ENCODE measurements around the gene RALY. TPM values are rescaled to one million over a fixed set of nuclear protein-coding genes. Genes with fewer than 3 reads are reported as not detected.
"Not testable (repeated sequence)": the region's sequence is repeated elsewhere in the genome, so short reads cannot be mapped to it uniquely, and the experiment has no call there.

The RALY gene
- total RNA-seq, 1 donor from 2014 or later = 123 TPM

DNA sequence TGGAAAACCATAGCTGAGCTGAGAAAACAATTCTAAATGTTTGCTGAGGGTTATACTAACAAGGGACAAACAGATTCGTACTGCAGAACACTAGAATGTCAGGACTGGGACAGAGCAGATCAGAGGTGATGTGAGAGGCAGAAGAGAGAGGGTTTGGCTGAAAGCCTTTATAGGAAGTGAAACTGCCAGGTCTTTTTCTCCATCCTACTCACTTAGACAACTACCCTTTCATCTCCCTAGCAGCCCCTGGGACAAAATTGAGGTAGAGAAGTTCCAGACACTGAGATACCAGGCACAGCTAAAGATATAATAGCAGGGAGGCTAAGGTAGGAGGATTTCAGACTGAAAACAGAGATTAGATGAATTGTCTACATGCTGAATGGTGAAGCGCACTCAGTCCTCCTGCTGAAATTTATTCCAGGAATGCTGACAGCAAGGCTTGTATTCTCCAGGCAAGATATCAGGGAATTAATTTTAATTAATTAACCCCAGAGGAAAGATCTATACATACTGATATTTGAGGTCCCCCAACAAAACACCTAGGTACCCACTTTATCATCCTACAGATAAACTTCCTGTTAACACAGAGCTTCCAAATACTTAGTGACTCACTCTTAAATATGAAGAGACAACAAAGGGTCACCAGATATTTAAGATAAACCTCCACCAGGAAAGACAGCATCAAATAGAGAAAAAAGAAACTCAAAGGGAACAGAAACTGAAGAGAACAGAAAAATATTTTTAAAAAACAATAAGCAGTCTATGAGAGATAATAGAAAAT is 130.9 kb downstream of the RALY start:
- Histone ChIP-seq H3K36me3 (no peaks in the 10 kb centered on the region), H3K4me3 (no peak overlapping the region), H3K27me3 (no peaks in the 10 kb centered on the region), H3K9me3 (no peaks in the 10 kb centered on the region), H3K4me1 (peaks cover 5% of the 10 kb centered on the region), H3K27ac (no peak overlapping the region)
- intact Hi-C loops (cut with DNase I) = loop anchor here (5.0 kb wide), 1 partner anchor 262 kb away; no protein-coding TSS in a partner anchor
- DNase-seq (ENCODE audit: extremely low spot score in 2 of 2) = no peak
- TF ChIP-seq POLR2A (IDR thresholded peaks at IDR 0.05) (no peak), POLR2AphosphoS5 (IDR thresholded peaks at IDR 0.05; ENCODE audit: insufficient read depth in 1 of 2, low read depth in 1 of 2) (no peak)
- TF ChIP-seq, protein P1, sequence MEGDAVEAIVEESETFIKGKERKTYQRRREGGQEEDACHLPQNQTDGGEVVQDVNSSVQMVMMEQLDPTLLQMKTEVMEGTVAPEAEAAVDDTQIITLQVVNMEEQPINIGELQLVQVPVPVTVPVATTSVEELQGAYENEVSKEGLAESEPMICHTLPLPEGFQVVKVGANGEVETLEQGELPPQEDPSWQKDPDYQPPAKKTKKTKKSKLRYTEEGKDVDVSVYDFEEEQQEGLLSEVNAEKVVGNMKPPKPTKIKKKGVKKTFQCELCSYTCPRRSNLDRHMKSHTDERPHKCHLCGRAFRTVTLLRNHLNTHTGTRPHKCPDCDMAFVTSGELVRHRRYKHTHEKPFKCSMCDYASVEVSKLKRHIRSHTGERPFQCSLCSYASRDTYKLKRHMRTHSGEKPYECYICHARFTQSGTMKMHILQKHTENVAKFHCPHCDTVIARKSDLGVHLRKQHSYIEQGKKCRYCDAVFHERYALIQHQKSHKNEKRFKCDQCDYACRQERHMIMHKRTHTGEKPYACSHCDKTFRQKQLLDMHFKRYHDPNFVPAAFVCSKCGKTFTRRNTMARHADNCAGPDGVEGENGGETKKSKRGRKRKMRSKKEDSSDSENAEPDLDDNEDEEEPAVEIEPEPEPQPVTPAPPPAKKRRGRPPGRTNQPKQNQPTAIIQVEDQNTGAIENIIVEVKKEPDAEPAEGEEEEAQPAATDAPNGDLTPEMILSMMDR (IDR thresholded peaks at IDR 0.05) = no peak

DNA sequence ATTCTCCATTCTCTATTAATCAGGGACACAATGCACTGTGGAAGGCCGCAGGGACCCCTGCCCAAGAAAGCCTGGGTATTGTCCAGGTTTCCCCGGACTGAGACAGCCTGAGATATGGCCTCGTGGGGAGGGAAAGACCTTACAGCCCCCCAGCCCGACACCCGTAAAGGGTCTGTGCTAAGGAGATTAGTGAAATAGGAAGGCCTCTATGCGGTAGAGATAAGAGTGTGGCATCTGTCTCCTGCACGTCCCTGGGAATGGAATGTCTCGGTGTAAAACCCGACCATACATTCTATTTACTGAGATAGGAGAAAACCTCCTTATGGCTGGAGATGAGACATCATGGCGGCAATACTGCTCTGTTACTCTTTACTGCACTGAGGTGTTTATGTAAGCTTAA is 134.1 kb downstream of the RALY start:
- H3K4me3 ChIP-seq = no peak overlapping the region
- H3K4me1 ChIP-seq = peaks cover 5% of the 10 kb centered on the region
- no peaks in the 10 kb centered on the region for H3K36me3 ChIP-seq
- TF ChIP-seq POLR2A (IDR thresholded peaks at IDR 0.05) = no peak
- TF ChIP-seq, protein P1 (IDR thresholded peaks at IDR 0.05) = no peak
- no peaks in the 10 kb centered on the region for H3K9me3 ChIP-seq
- no peak overlapping the region for H3K27ac ChIP-seq
- intact Hi-C loops (cut with DNase I) = loop anchor here (5.0 kb wide), 1 partner anchor 265 kb away; no protein-coding TSS in a partner anchor
- no peaks in the 10 kb centered on the region for H3K27me3 ChIP-seq
- DNase-seq (ENCODE audit: extremely low spot score in 2 of 2) = no peak

DNA sequence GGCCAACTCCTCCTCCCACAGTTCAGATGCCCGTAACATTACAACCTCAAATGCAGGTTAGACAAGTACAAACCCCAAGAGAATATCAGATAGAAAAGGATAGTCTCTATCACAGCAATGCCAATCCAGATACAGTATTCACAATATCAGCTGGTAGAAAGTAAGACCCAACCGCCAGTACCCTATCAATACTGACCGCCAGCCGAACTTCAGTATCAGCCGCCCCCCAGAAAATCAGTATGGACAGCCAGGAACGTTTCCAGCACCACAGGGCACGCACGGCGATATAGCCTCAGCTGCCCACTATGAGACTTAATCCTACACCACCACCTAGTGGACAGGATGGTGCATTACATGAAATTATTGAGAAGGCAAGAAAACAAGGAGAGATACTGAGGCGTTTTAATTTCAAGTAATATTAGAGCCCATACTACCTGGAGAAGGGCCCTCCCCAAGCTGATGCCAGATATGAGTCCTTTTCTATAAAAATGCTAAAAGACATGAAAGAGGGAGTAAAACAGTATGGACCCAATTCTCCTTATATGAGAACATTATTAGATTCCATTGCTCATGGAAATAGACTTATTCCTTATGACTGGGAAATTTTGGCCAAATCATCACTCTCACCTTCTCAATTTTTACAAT is 135.9 kb downstream of the RALY start:
- TF ChIP-seq, protein P1 (IDR thresholded peaks at IDR 0.05) = peak; percentile 83 to 90 (median 85)
- TF ChIP-seq POLR2A (IDR thresholded peaks at IDR 0.05) (no peak), POLR2AphosphoS5 (IDR thresholded peaks at IDR 0.05; ENCODE audit: insufficient read depth in 1 of 2, low read depth in 1 of 2) (no peak)
- DNase-seq (ENCODE audit: extremely low spot score in 2 of 2) = no peak
- intact Hi-C loops (cut with DNase I) = loop anchor here (5.0 kb wide), 1 partner anchor 267 kb away; no protein-coding TSS in a partner anchor

DNA sequence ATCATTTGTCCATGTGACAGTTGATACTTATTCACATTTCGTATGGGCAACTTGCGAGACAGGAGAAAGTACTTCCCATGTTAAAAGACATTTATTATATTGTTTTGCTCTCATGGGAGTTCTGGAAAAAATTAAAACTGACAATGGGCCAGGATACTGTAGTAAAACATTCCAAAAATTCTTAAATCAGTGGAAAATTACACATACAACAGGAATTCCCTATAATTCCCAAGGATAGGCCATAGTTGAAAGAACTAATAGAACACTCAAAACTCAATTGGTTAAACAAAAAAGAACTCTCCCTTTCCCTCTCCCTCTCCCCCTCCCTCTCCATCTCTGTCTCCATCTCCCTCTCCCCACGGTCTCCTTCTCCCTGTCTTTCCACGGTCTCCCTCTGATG is 137.8 kb downstream of the RALY start:
- no peak for DNase-seq (ENCODE audit: extremely low spot score in 2 of 2)
- H3K36me3 ChIP-seq = no peaks in the 10 kb centered on the region
- no peaks in the 10 kb centered on the region for H3K9me3 ChIP-seq
- H3K27ac ChIP-seq = no peak overlapping the region
- no peak overlapping the region for H3K4me3 ChIP-seq
- H3K27me3 ChIP-seq = no peaks in the 10 kb centered on the region
- H3K4me1 ChIP-seq = peaks cover 5% of the 10 kb centered on the region
- no peak for TF ChIP-seq POLR2A (IDR thresholded peaks at IDR 0.05)
- TF ChIP-seq POLR2AphosphoS5 (IDR thresholded peaks at IDR 0.05; ENCODE audit: insufficient read depth in 1 of 2, low read depth in 1 of 2) = no peak
- TF ChIP-seq, protein P1 (IDR thresholded peaks at IDR 0.05) = no peak
- intact Hi-C loops (cut with DNase I) = no loop called here

More for the DNA sequence above, 135.9 kb downstream of the RALY start:
- Histone ChIP-seq H3K27ac (no peak overlapping the region), H3K36me3 (no peaks in the 10 kb centered on the region), H3K9me3 (no peaks in the 10 kb centered on the region), H3K4me1 (peaks cover 5% of the 10 kb centered on the region), H3K4me3 (no peak overlapping the region), H3K27me3 (no peaks in the 10 kb centered on the region)

DNA sequence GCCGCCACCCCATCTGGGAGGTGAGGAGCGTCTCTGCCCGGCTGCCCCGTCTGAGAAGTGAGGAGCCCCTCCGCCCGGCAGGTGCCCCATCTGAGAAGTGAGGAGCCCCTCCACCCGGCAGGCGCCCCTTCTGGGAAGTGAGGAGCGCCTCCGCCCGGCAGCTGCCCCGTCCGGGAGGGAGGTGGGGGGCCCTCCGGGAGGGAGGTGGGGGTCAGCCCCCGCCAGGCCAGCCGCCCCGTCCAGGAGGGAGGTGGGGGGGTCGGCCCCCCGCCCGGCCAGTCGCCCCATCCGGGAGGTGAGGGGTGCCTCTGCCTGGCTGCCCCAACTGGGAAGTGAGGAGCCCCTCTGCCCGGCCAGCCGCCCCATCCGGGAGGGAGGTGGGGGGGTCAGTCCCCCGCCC is 138.8 kb downstream of the RALY start:
- H3K27ac ChIP-seq; H3K4me3 ChIP-seq; H3K9me3 ChIP-seq; H3K27me3 ChIP-seq; intact Hi-C loops (cut with DNase I); H3K4me1 ChIP-seq; H3K36me3 ChIP-seq; DNase-seq (ENCODE audit: extremely low spot score in 2 of 2): not testable (repeated sequence)

DNA sequence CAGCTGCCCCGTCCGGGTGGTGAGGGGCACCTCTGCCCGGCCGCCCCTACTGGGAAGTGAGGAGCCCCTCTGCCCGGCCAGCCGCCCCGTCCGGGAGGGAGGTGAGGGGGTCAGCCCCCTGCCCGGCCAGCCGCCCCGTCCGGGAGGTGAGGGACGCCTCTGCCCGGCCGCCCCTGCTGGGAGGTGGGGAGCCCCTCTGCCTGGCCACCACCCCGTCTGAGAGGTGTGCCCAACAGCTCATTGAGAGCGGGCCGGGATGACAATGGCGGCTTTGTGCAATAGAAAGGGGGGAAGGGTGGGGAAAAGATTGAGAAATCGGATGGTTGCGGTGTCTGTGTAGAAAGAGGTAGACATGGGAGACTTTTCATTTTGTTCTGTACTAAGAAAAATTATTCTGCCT is 139.2 kb downstream of the RALY start:
- H3K4me1 ChIP-seq; H3K9me3 ChIP-seq; H3K27me3 ChIP-seq; H3K27ac ChIP-seq; intact Hi-C loops (cut with DNase I); H3K4me3 ChIP-seq; H3K36me3 ChIP-seq; DNase-seq (ENCODE audit: extremely low spot score in 2 of 2): not testable (repeated sequence)

DNA sequence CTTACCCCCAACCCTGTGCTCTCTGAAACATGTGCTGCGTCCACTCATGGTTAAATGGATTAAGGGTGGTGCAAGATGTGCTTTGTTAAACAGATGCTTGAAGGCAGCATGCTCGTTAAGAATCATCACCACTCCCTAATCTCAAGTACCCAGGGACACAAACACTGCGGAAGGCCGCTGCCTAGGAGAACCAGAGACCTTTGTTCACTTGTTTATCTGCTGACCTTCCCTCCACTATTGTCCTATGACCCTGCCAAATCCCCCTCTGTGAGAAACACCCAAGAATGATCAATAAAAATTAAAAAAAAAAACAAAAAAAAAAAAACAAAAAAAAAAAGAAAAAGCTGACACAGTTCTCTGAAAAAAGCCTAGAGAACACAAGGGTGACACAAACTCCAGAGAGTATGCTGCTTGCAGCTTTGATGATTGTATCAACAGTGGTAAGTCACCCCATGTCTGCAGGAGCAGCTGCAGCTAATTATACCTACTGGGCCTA is 139.7 kb downstream of the RALY start:
- H3K36me3 ChIP-seq; H3K9me3 ChIP-seq; H3K4me3 ChIP-seq; intact Hi-C loops (cut with DNase I); H3K27ac ChIP-seq; H3K27me3 ChIP-seq; H3K4me1 ChIP-seq; DNase-seq (ENCODE audit: extremely low spot score in 2 of 2): not testable (repeated sequence)
